SJSA1 (cell line): ENCODE results near the gene CAD. TPM values are rescaled to one million over a fixed set of nuclear protein-coding genes. Genes with fewer than 3 reads are reported as not detected.

Experiments
- DNase-seq, 2 experiments: peaks; one replicate each; pipeline ENCODE4 v3.0.0-alpha.2; 2015 to 2020; ENCODE audit warnings: low spot score in 2 of 2, low read depth in 1 of 2
- H3K27ac ChIP-seq: fragments of 250-450 bp; sonication (Bioruptor Pico); 2 replicates; pipeline ENCODE4 v1.5.1; 2020; ENCODE audit warnings: mild to moderate bottlenecking, moderate library complexity
- H3K27me3 ChIP-seq: fragments of 250-450 bp; sonication (Bioruptor Pico); replicated peaks from 2 replicates; pipeline ENCODE4 v1.5.1; 2020; ENCODE audit warnings: mild to moderate bottlenecking, moderate library complexity
- H3K36me3 ChIP-seq: fragments of 250-450 bp; sonication (Bioruptor Pico); 2 replicates; pipeline ENCODE4 v1.5.1; 2020; ENCODE audit warnings: mild to moderate bottlenecking
- H3K4me1 ChIP-seq: fragments of 250-450 bp; sonication (Bioruptor Pico); replicated peaks from 2 replicates; pipeline ENCODE4 v1.6.1; 2021; ENCODE audit warnings: mild to moderate bottlenecking
- H3K4me3 ChIP-seq: fragments of 250-450 bp; sonication (Bioruptor Pico); 2 replicates; pipeline ENCODE4 v1.5.1; 2020; ENCODE audit warnings: mild to moderate bottlenecking
- H3K9me3 ChIP-seq: fragments of 250-450 bp; sonication (Bioruptor Pico); replicated peaks from 2 replicates; pipeline ENCODE4 v1.5.1; 2020; ENCODE audit warnings: mild to moderate bottlenecking
- total RNA-seq: library from RNA; depleted of rRNA; stranded (reverse); fragments of >200 nt; shearing (Covaris generic); gene quantifications from 2 replicates; pipeline ENCODE4 v1.2.3, GENCODE V29; 2014; rRNA removed

Gene CAD
- total RNA-seq, 1 experiment from 2014 or later: 17.6 TPM

DNA sequence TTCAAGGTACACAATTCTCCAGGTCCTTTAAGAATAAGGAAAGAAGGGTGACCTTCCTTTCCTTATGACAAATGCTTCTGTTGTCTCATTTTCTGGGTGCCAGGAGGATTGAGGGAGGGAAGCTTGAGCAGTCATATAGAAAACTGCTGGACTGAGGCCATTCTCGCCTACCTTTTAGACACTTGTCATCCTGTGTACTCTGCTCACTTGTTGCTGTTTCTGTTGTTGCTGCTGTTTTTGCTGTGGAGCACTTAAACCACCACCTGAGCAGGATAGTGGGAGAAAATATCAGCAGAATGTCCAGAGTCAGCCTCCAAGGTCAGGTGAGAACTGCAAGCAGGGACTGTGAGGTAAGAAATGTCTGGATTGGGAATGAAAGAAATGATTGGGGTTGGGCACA lies 60.8 kb downstream of the CAD start:
- Histone ChIP-seq H3K27ac (no peak overlapping the region), H3K4me3 (no peak overlapping the region), H3K4me1 (peaks cover 15% of the 10 kb centered on the region), H3K9me3 (no peaks in the 10 kb centered on the region), H3K27me3 (0 out of 2 replicates have a peak, but pooled peaks cover 5% of the 10 kb centered on the region), H3K36me3 (no peaks in the 10 kb centered on the region)
- DNase-seq: no peak

DNA sequence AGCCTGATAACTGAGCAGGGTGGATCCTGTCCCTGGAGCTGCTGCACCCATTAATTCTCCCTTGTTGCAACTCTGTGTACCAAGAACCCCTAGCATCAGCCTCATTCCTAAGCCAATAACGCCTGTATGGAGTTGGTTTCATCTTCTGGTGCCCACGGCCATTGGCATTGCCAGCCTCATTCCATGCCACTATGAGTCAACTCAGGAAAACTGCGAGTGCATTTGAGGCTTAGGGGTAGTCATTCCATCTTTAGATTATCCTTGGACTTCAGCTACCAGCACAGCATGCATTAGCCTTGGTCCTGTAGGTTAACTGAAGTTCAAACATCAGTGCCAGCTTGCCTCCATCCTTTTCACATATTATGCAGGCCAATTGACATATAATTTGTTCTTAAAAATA lies 63.7 kb downstream of the CAD start:
- Histone ChIP-seq H3K27me3 (0 out of 2 replicates have a peak, but pooled peaks cover 5% of the 10 kb centered on the region), H3K4me3 (no peak overlapping the region), H3K36me3 (no peaks in the 10 kb centered on the region), H3K27ac (no peak overlapping the region), H3K4me1 (peaks cover 16% of the 10 kb centered on the region), H3K9me3 (no peaks in the 10 kb centered on the region)
- DNase-seq: no peak

DNA sequence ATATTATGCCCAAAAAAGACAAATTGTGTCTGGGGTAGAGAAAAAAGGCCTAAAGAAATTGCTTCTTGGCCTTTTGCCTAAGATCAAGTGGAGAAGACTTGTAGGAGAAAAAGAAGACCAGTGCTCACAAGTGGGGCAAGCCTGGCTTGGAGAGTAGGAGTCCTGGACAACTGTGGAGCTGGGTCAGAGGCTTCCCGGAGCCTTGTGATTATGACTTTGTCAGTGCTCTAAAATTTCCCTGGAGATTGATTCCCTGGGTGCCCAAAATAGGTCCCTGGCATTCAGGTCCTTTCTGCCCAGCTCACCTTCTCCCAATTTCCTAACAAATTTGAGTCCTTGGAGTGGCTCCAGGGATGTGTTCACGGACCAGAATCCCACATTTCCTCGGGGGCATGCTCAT lies 64.3 kb downstream of the CAD start:
- Histone ChIP-seq H3K4me3 (no peak overlapping the region), H3K9me3 (no peaks in the 10 kb centered on the region), H3K4me1 (peaks cover 16% of the 10 kb centered on the region), H3K27me3 (0 out of 2 replicates have a peak, but pooled peaks cover 5% of the 10 kb centered on the region), H3K36me3 (no peaks in the 10 kb centered on the region), H3K27ac (no peak overlapping the region)
- no peak for DNase-seq

DNA sequence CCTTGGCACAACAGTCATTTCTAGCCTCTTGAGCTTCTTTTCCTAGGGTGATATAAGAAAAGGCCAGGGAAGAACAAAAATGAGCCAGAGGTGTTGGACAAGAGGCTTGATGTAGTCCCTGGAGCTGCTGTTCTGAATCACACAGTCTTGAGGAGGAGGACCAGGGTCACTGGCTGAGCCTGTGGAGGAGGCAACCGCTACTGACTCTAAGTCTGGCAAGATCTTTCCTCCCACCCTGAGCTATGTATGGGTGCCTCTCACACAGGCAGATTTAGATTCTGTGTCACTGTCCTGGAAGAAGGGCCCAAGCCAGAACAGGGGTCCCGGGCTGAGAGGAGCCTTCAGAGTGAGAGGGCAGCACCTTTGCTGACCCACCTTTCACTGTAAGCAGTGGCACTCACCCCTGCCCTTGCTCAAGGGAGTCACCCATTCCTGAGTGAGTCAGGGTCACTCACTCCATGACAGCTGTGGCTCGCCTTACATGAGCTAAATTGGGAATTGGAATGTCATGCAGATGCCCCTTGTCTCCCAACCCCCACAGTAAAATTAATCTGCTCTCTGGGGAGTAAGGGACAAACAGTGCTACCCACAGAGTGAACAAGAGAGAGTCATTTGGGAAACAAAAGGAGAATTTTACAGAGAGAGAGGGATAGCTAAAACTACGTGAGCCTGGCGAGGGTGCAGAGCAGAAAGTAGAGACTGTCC lies 64.8 kb downstream of the CAD start, which contains the start of gene TRIM54:
Gene TRIM54 (plus strand): TSS at position 575 of the 705 bp plus-strand sequence. CDS start 303 bp downstream, outside the sequence.
- no peaks in the 10 kb centered on the region for H3K36me3 ChIP-seq
- H3K27ac ChIP-seq: no peak within 1 kb of the TSS
- 0 out of 2 replicates have a peak, but pooled peaks cover 5% of the 10 kb centered on the region for H3K27me3 ChIP-seq
- no peak for DNase-seq
- H3K4me1 ChIP-seq: peaks cover 16% of the 10 kb centered on the region
- H3K4me3 ChIP-seq: no peak within 1 kb of the TSS
- no peaks in the 10 kb centered on the region for H3K9me3 ChIP-seq

DNA sequence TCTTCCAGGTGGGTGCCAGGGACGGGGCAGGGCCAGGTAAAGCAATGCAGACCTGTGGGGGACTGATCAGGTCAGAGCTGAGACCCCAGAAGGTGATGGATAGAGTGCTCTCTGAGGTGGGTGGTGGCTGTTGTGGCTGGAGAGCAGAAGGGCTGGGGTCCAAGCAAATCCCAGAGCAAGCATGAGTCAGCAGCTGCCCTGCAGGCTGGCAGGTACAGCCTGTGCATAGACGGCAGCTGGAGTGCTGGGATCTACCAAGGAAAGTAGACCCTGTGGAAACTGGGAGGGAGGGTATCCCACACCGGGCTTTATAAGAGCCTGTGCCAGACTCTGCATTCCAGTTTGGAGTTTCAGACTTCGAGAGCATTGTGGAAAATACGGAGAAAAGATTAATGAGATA lies 65.7 kb downstream of the CAD start:
- DNase-seq: no peak
- Histone ChIP-seq H3K27ac (no peak overlapping the region), H3K9me3 (no peaks in the 10 kb centered on the region), H3K27me3 (0 out of 2 replicates have a peak, but pooled peaks cover 5% of the 10 kb centered on the region), H3K4me1 (peaks cover 16% of the 10 kb centered on the region), H3K36me3 (no peaks in the 10 kb centered on the region), H3K4me3 (no peak overlapping the region)

DNA sequence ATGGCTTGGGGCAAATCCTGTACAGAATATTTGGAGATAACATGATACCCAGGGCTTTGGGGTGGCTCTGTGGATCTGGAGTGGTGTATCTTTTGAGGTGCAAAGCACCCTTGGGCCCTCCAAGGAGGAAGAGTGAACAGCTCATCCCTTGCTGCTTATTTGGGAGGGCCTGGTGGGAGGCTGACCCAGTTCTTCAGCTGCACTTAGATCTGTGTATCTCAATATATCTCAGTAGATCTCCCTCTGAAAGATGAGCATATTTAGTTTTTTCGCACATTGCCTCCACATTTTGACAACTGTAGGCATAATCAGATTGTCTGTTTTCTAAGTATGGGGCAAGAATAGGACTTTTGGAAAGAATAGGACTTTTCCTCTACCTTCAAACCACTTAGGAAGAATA lies 67.8 kb downstream of the CAD start:
- H3K4me3 ChIP-seq: no peak overlapping the region
- H3K36me3 ChIP-seq: no peaks in the 10 kb centered on the region
- DNase-seq: no peak
- H3K4me1 ChIP-seq: peaks cover 15% of the 10 kb centered on the region
- no peak overlapping the region for H3K27ac ChIP-seq
- no peaks in the 10 kb centered on the region for H3K9me3 ChIP-seq
- H3K27me3 ChIP-seq: no peaks in the 10 kb centered on the region

DNA sequence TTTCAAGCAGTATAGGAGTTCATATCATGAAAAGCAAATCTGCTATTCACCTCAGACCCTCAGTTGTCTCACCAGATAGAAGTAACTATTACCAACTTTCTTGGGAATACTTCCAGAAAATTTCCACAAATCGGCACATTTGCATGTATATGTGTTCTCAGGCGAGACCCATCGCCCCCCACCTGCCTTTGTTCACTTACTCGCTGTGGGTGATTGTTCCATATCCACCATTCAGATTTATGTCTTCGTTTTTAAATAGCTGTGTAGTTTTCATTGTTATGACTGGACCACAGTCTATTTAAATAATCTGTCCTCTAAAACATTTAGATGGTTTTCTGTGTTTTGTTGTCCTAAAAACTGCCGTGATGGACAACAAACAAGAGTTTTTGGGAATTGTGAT lies 68.3 kb downstream of the CAD start:
- no peaks in the 10 kb centered on the region for H3K36me3 ChIP-seq
- H3K27ac ChIP-seq: no peak overlapping the region
- no peak for DNase-seq
- no peaks in the 10 kb centered on the region for H3K27me3 ChIP-seq
- no peaks in the 10 kb centered on the region for H3K9me3 ChIP-seq
- H3K4me3 ChIP-seq: no peak overlapping the region
- H3K4me1 ChIP-seq: peaks cover 12% of the 10 kb centered on the region

DNA sequence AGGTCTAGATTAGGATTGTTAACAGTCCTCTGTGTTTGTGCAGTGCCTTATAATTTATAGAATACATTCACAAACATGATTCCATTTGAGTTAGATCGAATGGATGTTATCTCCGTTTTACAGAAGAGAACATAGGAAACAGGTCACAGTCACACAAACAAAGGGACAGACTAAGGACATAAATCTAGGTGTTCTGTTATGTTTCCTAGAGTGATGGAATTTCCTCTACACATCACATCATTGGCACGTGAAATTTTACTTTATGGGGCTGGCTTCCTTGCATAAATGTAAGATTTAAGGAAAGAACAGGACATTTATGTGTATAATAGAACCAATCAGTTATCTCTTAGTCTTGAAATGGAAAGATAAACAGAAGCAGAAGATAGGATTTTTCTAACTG lies 71.4 kb downstream of the CAD start:
- H3K27ac ChIP-seq: no peak overlapping the region
- no peaks in the 10 kb centered on the region for H3K36me3 ChIP-seq
- no peaks in the 10 kb centered on the region for H3K27me3 ChIP-seq
- H3K9me3 ChIP-seq: no peaks in the 10 kb centered on the region
- no peak overlapping the region for H3K4me3 ChIP-seq
- DNase-seq: no peak
- H3K4me1 ChIP-seq: peaks cover 12% of the 10 kb centered on the region

DNA sequence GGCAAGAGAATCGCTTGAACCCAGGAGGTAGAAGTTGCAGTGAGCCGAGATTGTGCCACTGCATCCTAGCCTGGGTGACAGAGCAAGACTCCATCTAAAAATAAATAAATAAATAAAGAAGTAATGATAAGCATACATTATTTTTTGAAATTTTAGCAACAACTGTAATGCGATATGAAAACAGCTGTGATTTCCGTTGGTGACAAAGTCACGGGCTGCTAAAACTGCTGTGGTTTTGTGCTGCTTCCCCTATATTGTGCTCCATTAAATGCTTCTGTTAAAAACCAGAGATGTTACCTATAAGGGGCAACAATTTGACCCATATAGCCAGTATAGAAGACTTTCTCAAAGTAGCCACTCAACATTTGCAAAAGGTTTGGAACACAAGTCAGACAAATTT lies 73.4 kb downstream of the CAD start:
- Histone ChIP-seq H3K9me3 (no peaks in the 10 kb centered on the region), H3K36me3 (no peaks in the 10 kb centered on the region), H3K27me3 (no peaks in the 10 kb centered on the region), H3K4me1 (peaks cover 20% of the 10 kb centered on the region), H3K27ac (no peak overlapping the region), H3K4me3 (no peak overlapping the region)
- no peak for DNase-seq

DNA sequence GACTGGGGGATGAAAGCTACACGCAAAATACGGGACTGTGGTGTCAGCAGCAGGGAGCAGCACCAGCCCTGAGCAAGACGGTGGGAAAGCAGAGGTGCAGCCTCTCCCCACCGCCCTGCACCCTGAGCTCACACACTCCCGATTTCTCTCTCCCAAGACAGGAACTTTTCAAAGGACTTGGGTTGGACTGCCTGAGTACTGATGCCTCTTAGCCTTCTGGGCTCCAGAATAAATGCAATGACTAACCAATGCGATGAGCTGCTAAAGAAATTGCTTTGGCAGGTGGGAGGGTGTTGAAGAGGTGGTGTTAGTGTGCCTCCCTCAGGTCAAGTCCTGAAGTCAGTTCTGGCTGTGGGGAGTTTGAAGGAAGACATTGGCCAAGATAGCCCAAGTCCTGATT lies 74.7 kb downstream of the CAD start:
- Histone ChIP-seq H3K27ac (no peak overlapping the region), H3K4me1 (peaks cover 20% of the 10 kb centered on the region), H3K4me3 (no peak overlapping the region), H3K9me3 (no peaks in the 10 kb centered on the region), H3K36me3 (no peaks in the 10 kb centered on the region), H3K27me3 (no peaks in the 10 kb centered on the region)
- DNase-seq: no peak

Other genes with a start within 250 kb of the CAD start
- gene MAPRE3, start 246.7 kb upstream of the CAD start, total RNA-seq: 0.50 and 3.3 TPM in 2 replicates
- 52.4 and 57.3 TPM in 2 replicates for gene TMEM214, start 184.4 kb upstream of the CAD start, total RNA-seq
- gene AGBL5, start 165.7 kb upstream of the CAD start, total RNA-seq: 22.8 and 32.7 TPM in 2 replicates
- 322 and 334 TPM in 2 replicates for gene OST4, start 145.7 kb upstream of the CAD start, total RNA-seq
- 168 and 170 TPM in 2 replicates for gene EMILIN1, start 138.8 kb upstream of the CAD start, total RNA-seq
- gene KHK, start 130.6 kb upstream of the CAD start, total RNA-seq: 0.11 and 0.31 TPM in 2 replicates
- gene CGREF1, start 98.2 kb upstream of the CAD start, total RNA-seq: 2.1 and 3.1 TPM in 2 replicates
- not detected in 2 replicates for gene ABHD1, start 93.6 kb upstream of the CAD start, total RNA-seq
- 87.4 and 101 TPM in 2 replicates for gene PREB, start 82.7 kb upstream of the CAD start, total RNA-seq
- not detected in 2 replicates for gene PRR30, start 78.0 kb upstream of the CAD start, total RNA-seq
- gene TCF23, start 68.4 kb upstream of the CAD start, total RNA-seq: not detected in 2 replicates
- gene ATRAID, start 5.3 kb upstream of the CAD start, total RNA-seq: 104 and 153 TPM in 2 replicates
- gene SLC5A6, start 5.1 kb upstream of the CAD start, total RNA-seq: 40.8 and 42.0 TPM in 2 replicates
- not detected in 2 replicates for gene SLC30A3, start 45.7 kb downstream of the CAD start, total RNA-seq
- not detected in 2 replicates for gene DNAJC5G, start 58.1 kb downstream of the CAD start, total RNA-seq
- gene TRIM54, start 65.1 kb downstream of the CAD start, total RNA-seq: not detected in 2 replicates
- 0.21 and 6.8 TPM in 2 replicates for gene UCN, start 91.1 kb downstream of the CAD start, total RNA-seq
- gene MPV17, start 105.7 kb downstream of the CAD start, total RNA-seq: 88.0 and 88.3 TPM in 2 replicates
- 36.2 and 46.4 TPM in 2 replicates for gene GTF3C2, start 139.4 kb downstream of the CAD start, total RNA-seq
- gene EIF2B4, start 153.0 kb downstream of the CAD start, total RNA-seq: 29.8 and 52.1 TPM in 2 replicates
- gene SNX17, start 153.2 kb downstream of the CAD start, total RNA-seq: 148 and 170 TPM in 2 replicates
- 7.7 and 13.1 TPM in 2 replicates for gene ZNF513, start 163.4 kb downstream of the CAD start, total RNA-seq
- gene PPM1G, start 192.2 kb downstream of the CAD start, total RNA-seq: 144 and 147 TPM in 2 replicates
- 83.1 and 132 TPM in 2 replicates for gene NRBP1, start 211.3 kb downstream of the CAD start, total RNA-seq
- gene KRTCAP3, start 225.0 kb downstream of the CAD start, total RNA-seq: not detected in 2 replicates